ENCODE data around the gene IP6K1.

- TF ChIP-seq POLR2A (IDR thresholded peaks at IDR 0.05) (no peak), CTCF (IDR thresholded peaks at IDR 0.05) (no peak)
Measured at GRCh38 chr3:49769286-49769915, 16.9 kb downstream of the IP6K1 start.
